Measurements from ENCODE around the gene BCAP31. TPM values are rescaled to one million over a fixed set of nuclear protein-coding genes. Genes with fewer than 3 reads are reported as not detected.

BCAP31 gene
- total RNA-seq, 1 experiment from 2014 or later, result 289 TPM

DNA sequence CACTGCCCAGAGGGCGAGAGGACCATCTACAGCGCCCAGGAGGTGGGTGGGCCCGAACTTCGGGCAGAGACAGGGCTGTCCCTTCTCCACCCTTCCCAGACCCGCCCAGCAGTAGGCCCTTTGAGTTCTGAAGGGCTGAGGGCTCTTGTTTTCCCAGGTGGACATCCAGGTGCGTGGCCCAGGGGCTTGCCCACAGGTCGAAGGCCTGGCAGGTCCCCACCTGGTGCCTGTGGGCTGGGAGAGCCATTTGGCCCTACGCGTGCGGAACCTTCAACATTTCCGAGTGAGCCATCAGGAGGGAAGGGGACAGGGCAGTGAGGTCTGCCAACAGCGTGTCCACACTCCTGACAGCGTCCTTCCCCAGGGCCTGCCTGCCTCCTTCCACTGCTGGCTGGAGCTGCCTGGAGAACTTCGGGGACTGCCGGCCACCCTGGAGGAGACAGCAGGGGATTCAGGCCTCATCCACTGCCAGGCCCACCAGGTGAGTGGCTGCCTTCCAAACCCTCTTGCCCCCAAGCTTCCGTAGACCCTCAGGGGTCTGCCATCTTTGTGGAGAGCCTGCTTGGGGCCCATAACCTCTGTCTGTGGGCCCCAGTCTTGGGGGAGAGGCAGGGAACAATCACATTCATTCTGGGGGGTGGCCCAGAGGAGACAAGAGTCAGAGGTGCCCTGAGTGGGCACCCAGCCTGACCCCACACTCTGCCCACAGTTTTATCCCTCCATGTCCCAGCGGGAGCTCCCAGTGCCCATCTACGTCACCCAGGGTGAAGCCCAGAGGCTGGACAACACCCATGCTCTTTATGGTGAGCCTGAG is 46.6 kb upstream of the BCAP31 start:
- ATAC-seq (no peak), DNase-seq (no peak)
- Histone ChIP-seq H3K9me3 (ENCODE audit: low read length) (no peaks in the 10 kb centered on the region), H3K4me1 (ENCODE audit: insufficient read depth, low read length) (peaks cover 11% of the 10 kb centered on the region), H3K36me3 (ENCODE audit: low read depth, low read length) (peaks cover 2% of the 10 kb centered on the region; the same call in 1 of the 2 replicates), H3K9ac (ENCODE audit: low read length) (no peak overlapping the region), H3K9me2 (replicated peaks; ENCODE audit: low read length) (no peaks in the 10 kb centered on the region), H3F3A (ENCODE audit: low read length, unreplicated experiment) (no peaks in the 10 kb centered on the region), H3K27me3 (ENCODE audit: low read length) (no peaks in the 10 kb centered on the region), H3K79me2 (ENCODE audit: low read length) (peaks cover 8% of the 10 kb centered on the region), H3K4me2 (ENCODE audit: low read length) (no peak overlapping the region), H4K20me1 (ENCODE audit: low read length) (no peaks in the 10 kb centered on the region), H3K4me3 (ENCODE audit: low read length) (no peak overlapping the region), H2AFZ (ENCODE audit: low read length) (no peak overlapping the region), H3K27ac (ENCODE audit: low read length) (no peak overlapping the region)
- ChIA-PET CTCF (no interaction called here), POLR2A (ENCODE audit: unreplicated experiment) (no interaction called here)
- intact Hi-C loops (cut with micrococcal nuclease), result no loop called here
- TF ChIP-seq EZH2phosphoT487 (IDR thresholded peaks at IDR 0.05; ENCODE audit: borderline replicate concordance, low read length) (no peak), EZH2 (IDR thresholded peaks at IDR 0.05; ENCODE audit: low read length, unreplicated experiment) (no peak)
- TF ChIP-seq, protein P1, sequence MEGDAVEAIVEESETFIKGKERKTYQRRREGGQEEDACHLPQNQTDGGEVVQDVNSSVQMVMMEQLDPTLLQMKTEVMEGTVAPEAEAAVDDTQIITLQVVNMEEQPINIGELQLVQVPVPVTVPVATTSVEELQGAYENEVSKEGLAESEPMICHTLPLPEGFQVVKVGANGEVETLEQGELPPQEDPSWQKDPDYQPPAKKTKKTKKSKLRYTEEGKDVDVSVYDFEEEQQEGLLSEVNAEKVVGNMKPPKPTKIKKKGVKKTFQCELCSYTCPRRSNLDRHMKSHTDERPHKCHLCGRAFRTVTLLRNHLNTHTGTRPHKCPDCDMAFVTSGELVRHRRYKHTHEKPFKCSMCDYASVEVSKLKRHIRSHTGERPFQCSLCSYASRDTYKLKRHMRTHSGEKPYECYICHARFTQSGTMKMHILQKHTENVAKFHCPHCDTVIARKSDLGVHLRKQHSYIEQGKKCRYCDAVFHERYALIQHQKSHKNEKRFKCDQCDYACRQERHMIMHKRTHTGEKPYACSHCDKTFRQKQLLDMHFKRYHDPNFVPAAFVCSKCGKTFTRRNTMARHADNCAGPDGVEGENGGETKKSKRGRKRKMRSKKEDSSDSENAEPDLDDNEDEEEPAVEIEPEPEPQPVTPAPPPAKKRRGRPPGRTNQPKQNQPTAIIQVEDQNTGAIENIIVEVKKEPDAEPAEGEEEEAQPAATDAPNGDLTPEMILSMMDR (conservative IDR thresholded peaks at IDR 0.05; ENCODE audit: low read depth, low read length), result no peak
- no TSS peak for BruUV-seq (replicated peaks)

DNA sequence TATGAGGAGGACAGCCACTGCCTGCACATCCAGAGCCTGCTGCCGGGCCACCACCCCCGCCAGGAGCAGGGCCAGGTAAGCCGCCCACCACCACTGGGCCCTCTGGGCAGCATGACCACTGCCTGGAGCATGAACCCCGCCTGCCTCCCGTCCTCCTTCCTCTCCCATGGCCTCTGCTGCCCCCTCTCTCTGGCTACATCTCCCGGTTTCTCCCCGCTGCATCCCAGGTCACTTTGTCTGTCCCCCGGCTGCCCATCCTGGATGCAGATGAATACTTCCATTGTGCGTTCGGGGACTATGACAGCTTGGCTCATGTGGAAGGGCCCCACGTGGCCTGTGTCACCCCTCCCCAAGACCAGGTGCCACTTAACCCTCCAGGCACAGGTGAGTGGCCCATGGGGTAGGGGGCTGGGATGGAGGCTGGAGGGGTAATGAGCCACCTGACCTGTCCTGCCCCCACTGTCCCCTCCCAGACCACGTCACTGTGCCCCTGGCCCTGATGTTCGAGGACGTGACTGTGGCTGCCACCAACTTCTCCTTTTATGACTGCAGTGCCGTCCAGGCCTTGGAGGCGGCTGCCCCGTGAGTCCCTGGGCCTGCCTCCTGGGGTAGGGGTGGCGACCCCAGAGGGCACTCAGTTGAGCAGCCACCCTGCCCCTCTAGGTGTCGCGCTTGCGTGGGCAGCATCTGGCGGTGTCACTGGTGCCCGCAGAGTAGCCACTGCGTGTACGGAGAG is 45.8 kb upstream of the BCAP31 start:
- ChIA-PET POLR2A (ENCODE audit: unreplicated experiment) (no interaction called here), CTCF (no interaction called here)
- ATAC-seq, result no peak
- no peak for DNase-seq
- intact Hi-C loops (cut with micrococcal nuclease), result no loop called here
- no peak overlapping the region for H3K9ac ChIP-seq (ENCODE audit: low read length)
- TSS peak; percentile 8 for BruUV-seq (replicated peaks)
- TF ChIP-seq, protein P1 (conservative IDR thresholded peaks at IDR 0.05; ENCODE audit: low read depth, low read length), result no peak
- TF ChIP-seq EZH2phosphoT487 (IDR thresholded peaks at IDR 0.05; ENCODE audit: borderline replicate concordance, low read length) (no peak), EZH2 (IDR thresholded peaks at IDR 0.05; ENCODE audit: low read length, unreplicated experiment) (no peak)
- no peak overlapping the region for H3K4me3 ChIP-seq (ENCODE audit: low read length)
- no peaks in the 10 kb centered on the region for H4K20me1 ChIP-seq (ENCODE audit: low read length)
- H3K79me2 ChIP-seq (ENCODE audit: low read length), result peaks cover 16% of the 10 kb centered on the region
- no peaks in the 10 kb centered on the region for H3K9me2 ChIP-seq (replicated peaks; ENCODE audit: low read length)
- peaks cover 2% of the 10 kb centered on the region; the same call in 1 of the 2 replicates for H3K36me3 ChIP-seq (ENCODE audit: low read depth, low read length)
- no peaks in the 10 kb centered on the region for H3K27me3 ChIP-seq (ENCODE audit: low read length)
- no peak overlapping the region for H2AFZ ChIP-seq (ENCODE audit: low read length)
- H3K4me1 ChIP-seq (ENCODE audit: insufficient read depth, low read length), result peaks cover 19% of the 10 kb centered on the region
- no peaks in the 10 kb centered on the region for H3F3A ChIP-seq (ENCODE audit: low read length, unreplicated experiment)
- H3K9me3 ChIP-seq (ENCODE audit: low read length), result no peaks in the 10 kb centered on the region
- H3K4me2 ChIP-seq (ENCODE audit: low read length), result no peak overlapping the region
- no peak overlapping the region for H3K27ac ChIP-seq (ENCODE audit: low read length)

Data from PC-3 (cell line).